Measurements from ENCODE around the gene C1QL3.

The C1QL3 gene

GRCh38 chr10:16491933-16492332 lies 29.7 kb downstream of the C1QL3 start:
- no peak for DNase-seq

- DNase-seq: no peak
Measured at GRCh38 chr10:16490511-16490910, 31.2 kb downstream of the C1QL3 start.

DNA sequence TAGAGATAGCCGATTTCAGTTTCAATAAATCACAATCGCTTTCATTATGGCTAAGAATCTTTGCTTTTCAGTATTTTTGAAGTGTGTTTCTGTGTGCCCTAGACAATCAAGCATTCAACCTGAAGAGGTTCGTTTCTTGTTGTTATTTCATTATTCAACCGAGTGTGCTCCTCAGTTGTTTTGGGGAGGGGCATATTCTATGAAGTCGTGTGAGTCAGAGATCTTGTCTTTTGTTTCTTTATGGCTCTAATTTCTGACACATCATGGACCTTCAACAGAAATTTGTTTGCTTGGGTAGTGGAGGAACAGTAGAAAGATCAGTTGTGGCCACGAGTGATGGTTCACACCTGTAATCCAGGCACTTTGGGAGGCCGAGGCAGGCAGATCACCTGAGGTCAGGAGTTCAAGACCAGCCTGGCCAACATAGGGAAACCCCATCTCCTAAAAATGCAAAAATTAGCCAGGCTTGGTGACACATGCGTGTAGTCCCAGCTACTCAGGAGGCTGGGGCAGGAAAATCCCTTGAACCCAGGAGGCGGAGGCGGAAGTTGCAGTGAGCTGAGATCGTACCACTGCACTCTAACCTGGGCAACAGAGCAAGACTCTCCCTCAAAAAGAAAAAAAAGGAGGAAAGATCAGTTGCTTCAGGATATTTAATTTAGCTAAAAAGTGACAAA lies 38.3 kb downstream of the C1QL3 start:
- no peak for DNase-seq

DNA sequence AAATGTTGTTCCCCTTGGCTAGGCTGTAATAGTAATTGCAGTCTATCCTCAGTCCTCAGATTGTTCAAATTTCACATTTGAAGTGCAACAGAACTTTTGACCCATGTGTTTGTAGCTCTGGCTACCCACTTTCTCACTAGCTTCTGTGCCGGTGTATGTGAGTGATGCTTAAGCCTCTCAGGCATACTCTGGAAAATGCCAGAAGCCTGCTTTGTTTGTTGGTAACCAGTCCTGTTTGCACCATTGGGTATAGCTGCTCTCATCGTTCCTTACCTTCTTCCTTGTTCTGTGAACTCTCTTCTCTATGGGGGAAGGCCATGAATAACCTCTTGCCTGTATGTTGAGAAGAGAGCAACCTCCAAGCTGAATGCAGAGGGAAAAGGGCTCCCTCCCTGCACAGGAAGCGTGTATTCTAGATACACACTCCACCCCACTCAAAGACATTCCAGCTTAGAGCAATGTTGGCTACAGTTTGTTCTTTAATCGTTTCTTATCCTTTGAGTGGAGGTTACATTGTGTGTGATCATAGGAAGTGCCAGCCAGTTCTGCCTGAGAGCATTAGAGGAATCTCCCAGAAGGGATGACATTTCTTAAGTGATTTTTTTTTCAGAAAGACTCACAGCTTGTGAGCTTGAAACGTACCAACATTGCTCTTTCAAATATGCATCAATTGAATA lies 40.5 kb downstream of the C1QL3 start:
- no peak for DNase-seq

DNA sequence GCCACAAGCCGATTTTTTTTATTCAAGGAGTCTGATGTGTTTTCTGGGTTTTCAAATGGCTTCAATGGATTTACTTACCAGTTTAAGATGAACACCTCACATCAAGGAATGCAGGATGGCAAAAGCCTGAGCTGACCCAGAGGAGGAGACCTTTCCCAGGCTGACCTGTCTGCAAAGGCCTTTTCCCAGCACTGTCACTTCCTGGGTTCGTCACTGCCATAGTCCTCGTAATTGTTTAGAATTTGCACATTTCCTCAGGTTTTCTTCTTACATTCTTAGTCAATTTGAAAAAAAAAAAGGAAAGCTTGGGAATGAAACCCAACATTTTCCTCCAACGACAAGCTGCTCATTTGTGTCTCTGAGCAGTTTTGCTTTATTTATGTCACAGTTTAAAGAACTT lies 42.9 kb downstream of the C1QL3 start:
- DNase-seq: no peak

- no peak for DNase-seq
Measured at GRCh38 chr10:16477757-16478156, 43.9 kb downstream of the C1QL3 start.

DNA sequence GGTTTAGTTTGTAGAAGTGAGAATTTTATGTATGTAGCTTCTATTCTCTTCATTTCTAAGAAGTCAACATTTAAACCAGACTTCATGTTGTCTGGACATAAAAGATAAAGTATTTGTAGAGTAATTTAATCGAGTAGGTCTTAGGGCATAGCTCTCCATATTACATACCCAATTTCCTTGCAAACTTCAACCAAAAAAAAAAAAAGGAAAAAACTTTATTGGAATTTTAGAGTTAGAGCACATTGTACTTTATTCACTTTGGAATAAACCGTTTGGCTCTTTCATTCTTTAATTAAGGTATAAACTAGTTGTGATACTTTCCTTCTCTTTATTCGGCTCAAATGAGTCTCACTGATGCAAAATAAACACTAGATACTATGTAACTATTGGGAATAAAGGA lies 48.9 kb downstream of the C1QL3 start:
- DNase-seq: no peak

DNA sequence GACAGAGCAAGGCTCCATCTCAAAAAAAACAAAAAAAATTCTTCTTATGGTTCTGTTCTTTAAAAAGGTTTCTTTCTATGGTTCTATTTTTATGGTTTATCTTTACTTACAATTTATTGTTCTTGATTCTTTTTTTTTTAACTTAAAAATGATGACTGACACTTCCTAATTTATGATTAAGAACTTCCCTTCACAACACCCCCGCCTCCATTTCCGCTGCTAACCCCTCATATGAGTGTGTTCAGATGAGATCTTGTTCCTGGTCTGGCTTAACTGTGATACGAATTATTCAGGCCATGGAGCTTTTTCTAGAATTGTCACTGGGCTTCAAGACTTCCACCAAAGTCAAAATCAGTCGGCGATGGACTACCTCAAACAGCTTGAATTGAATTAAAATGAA lies 50.9 kb downstream of the C1QL3 start:
- peak; percentile 90 for DNase-seq

GRCh38 chr10:16466001-16466400 lies 55.7 kb downstream of the C1QL3 start:
- no peak for DNase-seq

All from hematopoietic multipotent progenitor cell treated with erythropoietin and hydrocortisone succinate and interleukin-3 and kit ligand, for 4 days (in vitro differentiated cells).